HTR-8/SVneo (cell line): ENCODE results near the gene SCRN2.
A peak's percentile ranks its signal among the peaks of the same experiment; 100 is the strongest.

Experiments used
- DNase-seq: peaks from one replicate; pipeline ENCODE4 v3.0.0; 2011; ENCODE audit warnings: low spot score, mixed read lengths; ENCODE audit not compliant: insufficient read length
- FAIRE-seq: peaks from 2 replicates; lab custom pipeline; 2011; peaks lifted over from hg19 to GRCh38; lab: Jason Lieb, UNC

The SCRN2 gene

GRCh38 chr17:47872651-47873161, 31.6 kb upstream of the SCRN2 start:
- FAIRE-seq: no peak
- no peak for DNase-seq

GRCh38 chr17:47872019-47872650, 31.1 kb upstream of the SCRN2 start:
- no peak for DNase-seq
- FAIRE-seq: no peak

GRCh38 chr17:47871048-47871447, 30.0 kb upstream of the SCRN2 start:
- FAIRE-seq: no peak
- DNase-seq: no peak

GRCh38 chr17:47870056-47870455, 29.0 kb upstream of the SCRN2 start:
- no peak for DNase-seq
- FAIRE-seq: peak; percentile 68

- no peak for DNase-seq
- no peak for FAIRE-seq
Measured at GRCh38 chr17:47869114-47869513, 28.0 kb upstream of the SCRN2 start.

- peak; percentile 70 for FAIRE-seq
Measured at GRCh38 chr17:47867813-47868533, 26.9 kb upstream of the SCRN2 start.

GRCh38 chr17:47866941-47867340, 25.9 kb upstream of the SCRN2 start:
- DNase-seq: no peak
- peak; percentile 72 for FAIRE-seq

More at GRCh38 chr17:47867813-47868533, 26.9 kb upstream of the SCRN2 start:
- DNase-seq: no peak

GRCh38 chr17:47864791-47865216, 23.7 kb upstream of the SCRN2 start:
- FAIRE-seq (peak; percentile 48), DNase-seq (no peak)

- FAIRE-seq (peak; percentile 98), DNase-seq (peak; percentile 84)
Measured at GRCh38 chr17:47862621-47863440, 21.8 kb upstream of the SCRN2 start.

GRCh38 chr17:47860386-47860785, 19.3 kb upstream of the SCRN2 start:
- FAIRE-seq: no peak

GRCh38 chr17:47857551-47858455, 16.7 kb upstream of the SCRN2 start:
- DNase-seq (no peak), FAIRE-seq (no peak)

More at GRCh38 chr17:47860386-47860785, 19.3 kb upstream of the SCRN2 start:
- no peak for DNase-seq

- no peak for FAIRE-seq
- no peak for DNase-seq
Measured at GRCh38 chr17:47856830-47857229, 15.8 kb upstream of the SCRN2 start.

GRCh38 chr17:47855737-47856136, 14.7 kb upstream of the SCRN2 start:
- FAIRE-seq (no peak), DNase-seq (no peak)

- no peak for FAIRE-seq
- no peak for DNase-seq
Measured at GRCh38 chr17:47853616-47854015, 12.5 kb upstream of the SCRN2 start.

- DNase-seq: no peak
- FAIRE-seq: no peak
Measured at GRCh38 chr17:47852113-47852949, 11.3 kb upstream of the SCRN2 start.

- no peak for FAIRE-seq
- no peak for DNase-seq
Measured at GRCh38 chr17:47851764-47852112, 10.7 kb upstream of the SCRN2 start.

GRCh38 chr17:47850692-47851573, 9.9 kb upstream of the SCRN2 start, which contains the start of gene SP6:
TSS of gene SP6 (minus strand) at chr17:47851163. CDS start at chr17:47848429, 2,734 bp downstream.
- DNase-seq (peak; percentile 86), FAIRE-seq (peak; percentile 92)

- DNase-seq (no peak), FAIRE-seq (peak; percentile 23)
Measured at GRCh38 chr17:47850373-47850691, 9.3 kb upstream of the SCRN2 start.
